ENCODE data around the gene LEP.

GRCh38 chr7:128279124-128279713 is 38.1 kb downstream of the LEP start:
- no peak for TF ChIP-seq CTCF (IDR thresholded peaks at IDR 0.05)
- TF ChIP-seq EZH2phosphoT487 (IDR thresholded peaks at IDR 0.05): no peak
- no peak for TF ChIP-seq EZH2 (IDR thresholded peaks at IDR 0.05)

Measured in neural progenitor cell (in vitro differentiated cells).